GM21576 (cell line): Measurements from ENCODE around the gene DUSP28.
"Not testable (repeated sequence)": the region's sequence is repeated elsewhere in the genome, so short reads cannot be mapped to it uniquely, and the experiment has no call there.

Source experiments
- ATAC-seq: cut with Tn5 transposase; IDR thresholded peaks from one replicate; pipeline ENCODE4 v1.9.1; 2021; ENCODE audit warnings: mild to moderate bottlenecking, moderate library complexity; ENCODE audit not compliant: unreplicated experiment

DUSP28 gene

DNA sequence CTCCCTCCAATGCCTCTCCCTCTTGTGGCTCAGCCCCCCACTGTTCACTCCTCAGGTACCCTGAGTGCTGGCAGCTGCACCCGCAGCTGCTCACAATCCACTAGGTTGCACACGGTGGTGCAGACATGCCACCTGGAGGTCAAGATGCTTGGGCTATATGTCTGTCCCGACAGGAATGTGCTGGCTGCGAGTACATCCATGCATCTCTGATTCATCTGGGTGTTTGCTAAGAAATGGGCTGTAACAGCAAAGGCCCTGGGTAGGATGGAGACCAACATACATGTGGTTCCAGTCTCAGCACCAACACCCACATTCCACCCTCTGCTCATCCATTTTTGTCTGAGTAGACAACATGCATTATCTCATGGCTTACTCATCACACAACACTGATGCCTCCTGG, 33.6 kb upstream of the DUSP28 start:
- ATAC-seq: no peak

DNA sequence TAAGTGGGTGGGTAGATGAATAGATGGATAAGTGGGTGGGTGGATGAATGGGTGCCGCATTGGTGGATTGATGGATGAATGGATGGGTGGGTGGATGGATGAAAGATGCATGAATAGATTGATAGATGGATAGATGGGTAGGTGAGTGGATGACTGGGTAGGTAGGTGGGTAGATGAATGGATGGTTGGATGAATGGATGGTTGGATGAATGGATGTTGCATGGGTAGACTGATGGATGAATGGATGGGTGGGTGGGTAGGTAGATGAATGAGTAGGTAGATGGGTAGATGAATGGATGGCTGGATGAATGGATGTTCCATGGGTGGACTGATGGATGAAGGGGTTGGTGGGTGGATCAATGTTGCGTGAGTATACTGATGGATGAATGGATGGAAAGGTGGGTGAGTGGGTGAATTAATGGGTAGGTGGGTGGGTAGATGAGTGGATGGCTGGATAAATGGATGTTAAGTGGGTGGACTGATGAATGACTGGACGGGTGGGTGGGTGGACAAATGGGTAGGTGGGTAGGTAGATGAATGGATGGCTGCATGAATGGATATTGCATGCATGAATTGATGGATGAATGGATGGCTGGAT, 32.9 kb upstream of the DUSP28 start:
- ATAC-seq: no peak

DNA sequence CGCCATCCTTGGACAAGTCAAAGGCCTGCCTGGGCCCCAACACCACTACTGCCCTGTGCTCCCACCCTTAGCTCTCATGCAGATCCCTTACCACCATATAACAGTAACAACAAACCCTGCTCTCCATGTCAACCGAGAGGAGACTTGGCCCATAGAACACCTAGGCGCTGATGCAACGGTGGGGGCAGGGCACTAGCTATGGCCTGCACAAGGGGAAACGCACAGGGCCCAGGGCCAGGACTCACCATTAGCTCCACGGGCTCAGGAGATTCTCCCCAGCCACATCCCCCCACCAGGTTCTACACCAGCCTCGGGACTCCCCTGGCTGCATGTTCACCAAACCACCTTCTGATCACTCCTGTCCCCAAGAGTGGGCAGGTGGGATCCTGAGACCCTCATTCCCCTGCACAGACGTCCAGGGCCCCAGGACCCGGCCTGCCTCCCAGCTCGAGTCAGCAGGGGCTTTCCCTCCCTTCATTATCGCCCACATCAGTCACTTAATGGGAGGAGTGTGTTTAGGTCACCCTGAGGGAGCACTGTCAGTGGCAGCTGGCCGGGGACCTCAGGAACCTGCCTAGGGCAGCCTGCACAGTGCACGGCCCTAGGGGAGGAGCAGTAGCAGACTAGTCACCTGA, 31.6 kb upstream of the DUSP28 start:
- ATAC-seq: no peak

DNA sequence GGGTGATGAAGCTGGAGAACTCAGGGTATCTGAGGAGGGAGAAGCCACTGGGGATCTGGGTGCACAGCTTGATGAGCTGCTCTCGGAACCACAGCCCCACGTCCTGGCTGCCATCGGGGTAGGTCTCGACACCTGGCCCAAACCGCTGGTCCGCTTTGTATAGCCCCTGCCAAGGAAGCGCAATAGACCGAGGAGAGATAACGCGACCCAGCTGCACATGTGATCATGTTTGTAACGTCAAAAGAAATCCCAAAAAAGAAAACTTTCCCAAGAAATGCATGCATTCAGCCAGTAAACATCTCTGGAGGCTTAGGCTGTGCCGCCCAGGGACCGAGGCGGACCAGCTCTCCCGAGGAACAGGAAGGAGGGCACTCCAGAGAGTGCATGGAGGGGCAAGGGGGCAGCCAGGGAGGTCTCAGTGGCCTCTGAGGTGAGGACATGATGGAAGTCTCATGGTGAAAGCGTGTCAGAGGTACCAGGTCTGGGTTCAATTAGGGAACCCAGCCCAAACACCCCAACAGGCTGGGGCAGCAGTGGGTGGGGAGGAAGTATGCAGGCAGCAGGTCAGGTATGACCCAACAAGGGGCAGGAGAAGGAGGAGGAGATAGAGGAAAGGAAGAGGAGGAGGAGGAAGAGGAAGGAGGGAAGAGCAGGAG, 30.7 kb upstream of the DUSP28 start:
- ATAC-seq: no peak

DNA sequence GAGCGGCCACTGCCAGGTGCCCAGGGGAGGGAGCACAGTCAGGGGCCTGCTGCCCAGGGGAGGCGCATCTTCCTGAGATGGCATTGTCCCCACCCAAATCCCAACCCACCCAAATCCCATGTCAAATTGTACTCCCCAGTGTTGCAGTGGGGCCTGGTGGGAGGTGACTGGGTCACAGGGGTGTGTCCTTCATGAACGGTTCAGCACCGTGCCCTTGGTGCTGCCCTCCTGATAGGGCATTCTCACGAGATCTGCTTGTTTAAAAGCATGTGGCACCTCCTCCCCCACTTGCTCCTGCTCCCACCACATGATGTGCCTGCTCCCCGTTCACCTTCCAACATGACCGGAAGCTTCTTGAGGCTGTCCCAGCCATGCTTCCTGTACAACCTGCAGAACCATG, 30.0 kb upstream of the DUSP28 start:
- ATAC-seq: no peak

DNA sequence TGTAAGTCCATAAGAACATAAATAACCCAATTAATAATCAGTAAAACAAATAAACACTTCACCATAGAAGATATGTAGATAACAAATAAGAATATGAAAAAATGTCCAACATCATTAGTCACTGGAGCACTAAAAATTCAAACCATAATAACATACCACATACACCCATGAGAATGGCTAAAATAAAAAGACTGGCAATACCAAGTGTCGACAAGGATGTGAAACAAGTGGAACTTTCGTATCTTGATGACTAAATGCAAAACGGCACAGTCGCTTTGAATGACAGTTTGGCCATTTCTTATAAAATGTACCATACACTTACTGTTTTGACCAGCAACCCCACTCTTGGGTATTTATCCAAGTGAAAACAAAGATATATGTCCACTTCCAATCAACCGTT, 29.1 kb upstream of the DUSP28 start:
- no peak for ATAC-seq

DNA sequence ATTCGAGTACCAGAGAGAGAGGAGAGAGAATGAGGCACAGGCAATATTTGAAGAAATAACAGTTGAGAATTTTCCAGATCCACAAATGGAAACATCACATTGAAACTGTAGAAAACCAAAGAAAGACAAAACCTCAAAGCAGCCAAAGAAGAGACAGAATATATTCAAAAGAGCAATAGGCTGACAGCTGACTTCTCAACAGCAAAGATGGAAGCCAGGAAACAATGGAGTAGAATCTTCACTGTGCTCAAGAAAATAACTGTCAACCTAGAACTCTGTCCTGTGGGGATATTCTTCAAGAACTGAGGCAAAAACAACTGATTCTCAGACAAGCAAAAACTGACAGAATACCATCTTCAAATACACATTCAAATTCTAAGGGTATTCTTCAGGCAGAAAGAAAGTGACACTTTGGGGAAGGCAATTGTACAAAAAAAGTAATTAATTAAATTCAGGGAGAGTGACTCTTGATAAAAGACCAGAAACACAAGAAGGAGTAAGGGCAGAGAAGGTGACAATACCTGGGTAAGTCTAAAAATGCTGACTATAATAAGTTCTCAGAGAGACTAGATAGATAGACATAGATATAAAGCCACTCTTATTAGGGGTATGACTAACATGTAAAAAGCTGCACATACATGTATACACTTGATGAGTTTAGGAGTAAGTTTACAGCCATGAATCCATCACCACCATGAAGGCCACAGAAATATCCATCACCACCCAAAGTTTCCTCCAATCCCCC, 28.0 kb upstream of the DUSP28 start:
- ATAC-seq: no peak

DNA sequence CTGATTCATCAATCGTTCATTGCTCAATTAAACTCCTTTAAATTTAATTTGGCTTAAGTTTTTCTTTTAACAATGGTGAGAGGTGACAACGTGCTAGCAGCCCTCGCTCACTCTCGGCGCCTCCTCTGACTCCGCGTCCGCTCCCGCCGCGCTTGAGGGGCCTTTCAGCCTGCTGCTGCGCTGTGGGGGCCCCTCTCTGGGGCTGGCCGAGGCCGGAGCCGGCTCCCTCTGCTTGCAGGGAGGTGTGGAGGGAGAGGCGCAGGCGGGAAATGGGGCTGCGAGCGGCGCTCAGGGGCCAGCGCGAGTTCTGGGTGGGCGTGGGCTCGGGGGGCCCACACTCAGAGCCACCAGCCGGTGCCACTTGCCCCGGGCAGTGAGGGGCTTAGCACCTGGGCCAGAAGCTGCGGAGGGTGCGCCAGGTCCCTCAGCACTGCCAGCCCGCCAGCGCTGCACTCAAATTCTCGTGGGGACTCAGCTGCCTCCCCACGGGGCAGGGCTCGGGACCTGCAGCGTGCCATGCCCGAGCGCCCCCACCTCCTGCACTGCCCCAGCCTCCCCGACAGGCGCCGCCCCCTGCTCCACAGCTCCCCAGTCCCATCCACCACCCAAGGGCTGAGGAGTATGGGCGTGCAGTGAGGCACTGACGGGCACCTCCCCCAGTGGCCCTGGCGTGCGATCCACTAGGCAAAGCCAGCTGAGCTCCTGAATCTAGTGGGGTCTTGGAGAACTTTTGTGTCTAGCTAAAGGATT, 22.0 kb upstream of the DUSP28 start:
- ATAC-seq: no peak

DNA sequence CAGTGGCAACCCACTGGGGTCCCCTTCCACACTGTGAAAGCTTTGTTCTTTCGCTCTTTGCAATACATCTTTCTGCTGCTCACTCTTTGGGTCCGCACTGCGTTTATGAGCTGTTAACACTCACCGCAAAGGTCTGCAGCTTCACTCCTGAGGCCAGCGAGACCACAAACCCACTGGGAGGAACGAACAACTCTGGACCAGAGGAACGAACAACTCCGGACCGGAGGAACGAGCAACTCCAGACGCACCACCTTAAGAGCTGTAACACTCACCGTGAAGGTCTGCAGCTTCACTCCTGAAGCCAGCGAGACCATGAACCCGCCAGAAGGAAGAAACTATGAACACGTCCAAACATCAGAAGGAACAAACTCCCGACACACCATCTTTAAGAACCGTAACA, 21.1 kb upstream of the DUSP28 start:
- ATAC-seq: not testable (repeated sequence)

DNA sequence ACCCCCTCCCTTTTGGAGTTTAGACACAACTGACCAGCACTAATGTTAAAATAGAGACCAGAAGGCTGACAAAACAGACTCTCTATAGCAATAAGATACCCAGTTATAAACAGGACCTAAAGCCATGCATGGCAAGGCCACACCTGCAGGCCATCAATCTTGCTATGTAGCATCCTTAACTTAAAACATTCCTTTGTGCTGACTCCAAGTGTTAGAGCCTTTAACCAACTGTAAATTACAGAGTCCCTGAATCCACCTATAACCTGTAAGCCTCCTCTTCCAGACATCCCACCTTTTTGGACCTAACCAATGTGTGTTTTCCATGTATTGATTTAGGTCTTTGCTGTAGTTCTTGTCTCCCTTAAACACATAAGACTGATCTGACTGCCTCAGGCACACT, 20.3 kb upstream of the DUSP28 start:
- no peak for ATAC-seq

DNA sequence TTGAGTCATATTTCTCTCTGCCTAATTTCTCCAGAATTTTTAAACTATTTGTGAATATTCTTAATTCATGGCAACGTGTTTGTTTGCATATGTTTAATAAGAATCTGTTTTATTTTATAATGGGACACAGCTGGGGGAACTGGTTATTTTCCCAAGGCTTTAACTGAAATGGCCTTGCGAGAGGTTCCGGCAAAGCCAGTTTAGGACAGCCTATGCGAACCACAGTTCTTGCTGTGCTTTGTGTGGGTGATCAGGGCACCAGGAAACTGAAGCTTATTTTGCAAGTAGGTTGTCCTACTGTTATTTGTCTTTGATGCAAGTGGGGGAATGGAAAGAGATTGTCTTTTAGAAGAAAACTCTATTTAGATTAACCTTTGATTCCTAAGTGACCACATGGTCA, 8.9 kb upstream of the DUSP28 start:
- ATAC-seq: no peak

DNA sequence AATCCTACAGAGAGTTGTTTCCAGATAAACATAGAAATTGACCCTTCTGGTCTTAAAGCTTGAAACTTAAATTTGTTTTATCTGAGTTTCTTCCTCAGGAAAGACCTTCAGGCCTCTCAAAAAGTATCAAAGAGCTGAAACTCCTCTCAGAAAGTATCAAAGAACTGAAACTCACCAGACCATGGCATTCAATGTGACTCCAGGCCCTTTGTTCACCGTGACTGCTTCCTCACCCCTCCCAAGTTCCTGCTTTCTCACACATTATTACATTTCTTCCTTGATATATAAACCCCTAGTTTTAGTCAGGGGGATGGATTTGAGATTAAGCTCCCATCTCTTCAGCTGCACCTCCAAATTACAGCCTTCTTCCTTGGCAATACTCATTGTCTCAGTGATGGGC, 8.3 kb upstream of the DUSP28 start:
- ATAC-seq: no peak

DNA sequence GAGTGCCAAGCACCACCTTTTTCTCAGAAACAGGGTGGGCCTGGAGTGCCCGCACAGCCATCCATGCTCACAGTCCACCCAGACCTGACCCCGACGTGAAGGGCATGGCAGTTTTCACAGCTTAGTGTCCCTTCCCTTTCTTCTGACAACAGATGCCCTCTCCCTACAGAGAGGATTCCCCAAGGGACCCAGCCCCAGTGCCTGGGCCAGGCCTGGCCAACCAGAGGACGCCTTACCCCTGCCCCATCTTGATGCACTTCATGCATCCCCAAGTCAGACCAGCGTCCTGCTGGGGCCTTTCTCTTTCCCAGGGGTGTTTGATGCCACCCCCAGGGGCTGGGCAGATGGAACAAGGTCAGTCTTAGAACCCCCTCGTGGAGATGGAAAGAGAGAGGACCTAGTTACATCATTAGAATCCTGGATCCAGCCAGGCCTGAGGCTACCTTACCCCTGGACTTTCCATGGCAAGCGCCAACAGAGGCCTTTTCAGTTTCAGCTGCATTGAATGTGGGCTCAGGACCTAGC, 6.1 kb upstream of the DUSP28 start:
- no peak for ATAC-seq

DNA sequence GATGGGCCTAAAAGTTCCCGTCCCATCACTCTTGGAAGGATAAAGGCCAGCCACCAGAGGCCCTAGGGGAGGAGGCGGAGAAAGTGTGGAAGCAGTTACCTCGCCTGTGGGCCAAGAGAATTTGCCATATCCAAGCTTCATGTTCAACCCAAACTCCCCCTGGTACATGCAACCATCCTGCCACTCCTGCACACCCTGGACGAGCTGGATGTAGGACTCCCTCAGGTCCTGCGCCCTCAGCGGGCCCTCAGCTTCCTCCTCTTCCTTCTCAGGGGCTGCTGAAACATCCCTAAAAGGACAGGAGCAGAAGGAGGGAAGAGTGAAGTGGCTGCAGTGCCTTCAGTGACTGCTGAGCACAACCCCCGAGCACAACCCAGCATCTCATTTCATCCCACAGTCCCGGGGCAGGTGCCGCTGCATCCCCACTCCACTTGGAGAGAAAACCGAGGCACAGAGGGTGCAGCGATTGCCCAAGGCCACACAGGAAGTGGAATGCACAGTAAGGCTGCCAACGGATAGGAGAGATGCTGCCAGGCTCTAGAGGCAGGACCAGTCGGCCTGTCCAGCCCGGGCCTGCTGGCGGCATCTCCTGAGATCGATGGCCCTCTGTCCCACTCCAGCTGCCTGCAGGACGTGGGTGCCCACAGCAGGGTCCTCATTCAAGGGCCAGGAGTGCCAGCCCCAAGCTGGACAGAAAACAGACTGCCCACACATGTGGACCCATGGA, 5.2 kb upstream of the DUSP28 start:
- no peak for ATAC-seq

DNA sequence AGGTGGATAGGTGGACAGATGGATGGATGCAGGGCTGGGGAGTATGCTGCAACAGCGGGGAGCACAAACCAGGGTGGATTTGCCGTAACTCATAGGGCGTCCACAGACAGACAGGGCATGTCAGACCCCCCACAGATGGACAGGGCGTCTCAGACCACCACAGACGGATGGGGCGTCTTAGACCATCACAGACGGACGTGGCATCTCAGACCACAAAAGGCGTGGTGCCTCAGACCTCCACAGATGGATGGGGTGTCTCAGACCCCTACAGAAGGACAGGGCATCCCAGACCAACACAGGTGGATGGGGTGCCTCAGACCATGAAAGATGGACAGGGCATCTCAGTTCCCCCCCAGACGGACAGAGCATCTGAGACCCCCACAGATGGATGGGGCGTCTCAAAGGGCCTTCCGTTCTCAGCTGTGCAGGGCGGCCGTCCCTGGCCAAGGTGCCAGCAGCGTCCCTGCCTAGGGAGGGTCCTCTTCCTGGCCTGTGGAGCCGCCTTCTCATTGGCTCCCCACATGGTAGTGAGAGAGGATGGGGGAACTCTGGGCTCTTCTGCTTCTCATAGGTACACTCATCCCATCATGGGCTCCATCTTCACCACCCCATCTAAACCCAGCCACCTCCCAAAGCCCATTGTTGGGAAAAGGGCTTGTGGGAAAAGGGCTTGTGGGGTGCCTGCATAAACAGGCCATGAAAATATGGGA, 4.5 kb upstream of the DUSP28 start:
- no peak for ATAC-seq

DNA sequence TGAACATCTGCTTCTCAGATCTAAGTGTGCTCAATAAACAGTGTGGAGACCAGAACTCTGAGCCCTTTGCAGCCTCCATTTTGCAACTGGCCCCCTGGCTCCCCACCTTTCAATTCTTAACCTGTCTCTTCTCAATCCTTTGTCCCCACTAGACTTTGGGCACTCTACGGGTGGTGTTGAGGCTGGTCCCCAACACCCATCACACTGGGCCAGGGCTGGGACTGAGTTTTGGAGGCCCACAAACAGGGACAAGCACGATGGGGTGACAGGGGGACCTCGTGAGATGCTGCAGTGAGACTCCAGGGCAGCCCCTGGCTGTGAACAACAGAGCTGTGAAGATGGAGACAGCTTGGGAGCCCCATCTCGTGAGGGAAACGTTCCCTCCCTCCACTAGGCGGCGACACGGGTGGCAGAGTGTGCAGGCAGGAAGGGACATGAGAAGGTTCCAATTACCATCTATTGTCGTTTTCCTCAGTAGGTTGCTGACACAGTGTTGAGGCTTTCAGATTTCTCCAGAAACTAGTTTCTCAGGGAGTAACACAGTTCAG, 3.5 kb upstream of the DUSP28 start:
- ATAC-seq: no peak

DNA sequence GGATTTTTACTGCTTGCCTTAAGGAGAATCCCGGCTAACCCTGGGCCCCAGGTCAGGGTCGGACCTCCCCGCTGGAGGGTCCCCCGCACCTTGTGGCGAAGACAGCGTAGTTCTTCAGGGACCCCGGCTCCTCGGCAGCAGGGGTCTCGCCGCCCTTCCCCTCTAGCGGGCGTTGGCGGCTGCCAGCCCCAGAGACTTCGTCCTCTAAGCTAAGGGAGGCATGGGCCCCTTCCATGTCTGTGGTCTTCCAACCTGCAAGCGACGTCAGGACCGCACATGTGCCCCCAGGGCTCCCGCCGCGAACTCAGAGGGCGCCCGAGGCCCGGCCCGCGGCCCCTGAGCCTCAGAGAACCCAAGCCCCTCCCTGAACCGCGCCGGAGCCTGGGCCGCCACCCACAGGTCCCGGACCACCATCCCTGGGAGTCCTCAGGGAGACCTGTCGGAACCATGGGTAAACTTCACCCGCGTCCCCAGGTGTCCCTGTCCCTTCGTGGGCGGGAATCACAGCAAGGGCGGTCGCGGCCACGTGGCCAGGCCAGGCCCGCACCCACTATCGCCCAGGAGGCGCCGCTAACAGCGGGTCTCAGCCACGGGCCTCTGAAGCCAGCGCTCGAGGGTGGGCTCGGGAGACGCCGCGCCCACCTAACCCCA, 2.9 kb upstream of the DUSP28 start:
- ATAC-seq: no peak

DNA sequence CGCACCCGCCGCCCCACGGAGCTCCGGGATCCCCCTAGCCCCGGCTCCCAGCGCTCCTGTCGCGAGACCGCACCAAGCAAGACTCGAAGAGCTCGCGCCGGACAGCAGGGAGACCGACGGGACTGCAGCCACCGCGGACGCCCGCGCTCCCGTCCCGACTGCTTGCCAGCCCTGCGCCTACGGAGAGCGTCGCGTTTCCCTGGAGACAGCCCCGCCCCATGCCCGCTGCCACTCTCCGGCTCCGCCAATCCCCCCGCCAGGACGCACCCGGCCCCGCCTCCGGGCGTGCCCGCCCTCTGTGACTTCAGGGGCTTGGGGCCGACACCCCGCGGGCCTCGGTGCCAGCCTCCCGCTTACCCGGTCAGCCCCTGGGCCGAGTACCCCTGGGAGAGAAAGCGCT, 2.3 kb upstream of the DUSP28 start, which contains the start of gene ANKMY1:
Gene ANKMY1 (minus strand): TSS at position 181 of the 400 bp plus-strand sequence. CDS start 653 bp downstream, outside the sequence.
- ATAC-seq: no peak
